SK-N-SH treated with all-trans-retinoic acid at 6 μM for 48 hours (cell line): Measurements from ENCODE around the gene UBTD1.

ENCODE experiments used
- ATAC-seq: fragments of 200-7000 bp; cut with Tn5 transposase; 3 replicates; pipeline ENCODE4 v1.9.1; 2020; ENCODE audit warnings: mild to moderate bottlenecking, moderate library complexity
- ARNTL ChIP-seq: fragments of 450-650 bp; formaldehyde crosslinking; IDR thresholded peaks from 2 replicates; pipeline ENCODE4 v1.5.0; 2020; ENCODE audit warnings: low read depth, mild to moderate bottlenecking, moderate library complexity, borderline replicate concordance
- BACH2 ChIP-seq: fragments of 250-450 bp; sonication (Bioruptor Pico); IDR thresholded peaks from 2 replicates; pipeline ENCODE4 v1.9.0; 2021; ENCODE audit warnings: mild to moderate bottlenecking, borderline replicate concordance
- CREB5 ChIP-seq: fragments of 250-450 bp; sonication (Bioruptor Pico); IDR thresholded peaks from 2 replicates; pipeline ENCODE4 v1.5.1; 2020; ENCODE audit warnings: low read depth, mild to moderate bottlenecking, moderate library complexity
- CSDC2 ChIP-seq: fragments of 250-450 bp; sonication (Bioruptor Pico); IDR thresholded peaks from 2 replicates; pipeline ENCODE4 v1.5.0; 2020; ENCODE audit warnings: mild to moderate bottlenecking, moderate library complexity
- CSRNP3 ChIP-seq: fragments of 250-450 bp; sonication (Bioruptor Pico); IDR thresholded peaks from 2 replicates; pipeline ENCODE4 v1.5.1; 2021; ENCODE audit warnings: mild to moderate bottlenecking, moderate library complexity
- ESRRG ChIP-seq: fragments of 250-450 bp; sonication (Bioruptor Pico); IDR thresholded peaks from 2 replicates; pipeline ENCODE4 v1.6.1; 2021; ENCODE audit warnings: mild to moderate bottlenecking
- GLIS3 ChIP-seq: fragments of 250-450 bp; sonication (Bioruptor Pico); IDR thresholded peaks from 2 replicates; pipeline ENCODE4 v1.5.0; 2020; ENCODE audit warnings: mild to moderate bottlenecking, moderate library complexity
- OSR1 ChIP-seq: fragments of 250-450 bp; sonication (Bioruptor Pico); IDR thresholded peaks from 2 replicates; pipeline ENCODE4 v1.8.0; 2022; ENCODE audit warnings: moderate library complexity, mild to moderate bottlenecking, inconsistent platforms
- PATZ1 ChIP-seq: fragments of 250-450 bp; sonication (Bioruptor Pico); IDR thresholded peaks from 2 replicates; pipeline ENCODE4 v1.8.0; 2020; ENCODE audit warnings: mild to moderate bottlenecking, moderate library complexity, borderline replicate concordance
- POU6F1 ChIP-seq: fragments of 250-450 bp; sonication (Bioruptor Pico); IDR thresholded peaks from 2 replicates; pipeline ENCODE4 v1.8.0; 2021; ENCODE audit warnings: low read depth, mild to moderate bottlenecking, moderate library complexity, borderline replicate concordance
- PPARA ChIP-seq: fragments of 250-450 bp; sonication (Bioruptor Pico); IDR thresholded peaks from 2 replicates; pipeline ENCODE4 v1.5.0; 2020; ENCODE audit warnings: mild to moderate bottlenecking, borderline replicate concordance
- RARB ChIP-seq: fragments of 250-450 bp; sonication (Bioruptor Pico); IDR thresholded peaks from 2 replicates; pipeline ENCODE4 v1.8.0; 2021; ENCODE audit warnings: mild to moderate bottlenecking, moderate library complexity
- SNAI2 ChIP-seq: fragments of 250-450 bp; sonication (Bioruptor Pico); IDR thresholded peaks from 2 replicates; pipeline ENCODE4 v1.5.0; 2020; ENCODE audit warnings: mild to moderate bottlenecking, moderate library complexity
- TCF4 ChIP-seq: fragments of 250-450 bp; sonication (Bioruptor Pico); IDR thresholded peaks from 2 replicates; pipeline ENCODE4 v1.8.0; 2021; ENCODE audit warnings: mild to moderate bottlenecking, moderate library complexity, borderline replicate concordance
- TOX ChIP-seq: fragments of 250-450 bp; sonication (Bioruptor Pico); IDR thresholded peaks from 2 replicates; pipeline ENCODE4 v1.8.0; 2021; ENCODE audit warnings: mild to moderate bottlenecking, moderate library complexity, borderline replicate concordance
- TSHZ2 ChIP-seq: fragments of 250-450 bp; sonication (Bioruptor Pico); IDR thresholded peaks from 2 replicates; pipeline ENCODE4 v1.5.0; 2020; ENCODE audit warnings: mild to moderate bottlenecking, moderate library complexity
- ZC3H10 ChIP-seq: fragments of 250-450 bp; sonication (Bioruptor Pico); IDR thresholded peaks from 2 replicates; pipeline ENCODE4 v1.5.1; 2021; ENCODE audit warnings: mild to moderate bottlenecking, moderate library complexity
- ZFP3 ChIP-seq: fragments of 250-450 bp; sonication (Bioruptor Pico); IDR thresholded peaks from 2 replicates; pipeline ENCODE4 v1.5.0; 2020; ENCODE audit warnings: mild to moderate bottlenecking, moderate library complexity
- ZFP30 ChIP-seq: fragments of 450-650 bp; formaldehyde crosslinking; IDR thresholded peaks from 2 replicates; pipeline ENCODE4 v1.5.0; 2022; ENCODE audit warnings: mild to moderate bottlenecking, moderate library complexity
- ZNF70 ChIP-seq: fragments of 450-650 bp; formaldehyde crosslinking; IDR thresholded peaks from 2 replicates; pipeline ENCODE4 v1.5.0; 2020; ENCODE audit warnings: mild to moderate bottlenecking, moderate library complexity
- ZNF8 ChIP-seq: fragments of 450-650 bp; formaldehyde crosslinking; IDR thresholded peaks from 2 replicates; pipeline ENCODE4 v1.5.0; 2020; ENCODE audit warnings: mild to moderate bottlenecking, moderate library complexity

The UBTD1 gene

GRCh38 chr10:97600616-97601015 is 101.9 kb downstream of the UBTD1 start:
- ATAC-seq: no peak
- TF ChIP-seq GLIS3 (CRISPR knock-in tag) (no peak), ZNF70 (no peak), RARB (no peak), ZC3H10 (CRISPR knock-in tag) (no peak), ZFP3 (CRISPR knock-in tag) (no peak), OSR1 (CRISPR knock-in tag) (no peak), ZNF8 (CRISPR knock-in tag) (no peak), ESRRG (CRISPR knock-in tag) (no peak), PPARA (CRISPR knock-in tag) (no peak), ARNTL (CRISPR knock-in tag) (no peak), BACH2 (CRISPR knock-in tag) (no peak), TOX (CRISPR knock-in tag) (no peak), TCF4 (CRISPR knock-in tag) (no peak), SNAI2 (CRISPR knock-in tag) (no peak)

GRCh38 chr10:97601268-97602215 is 102.8 kb downstream of the UBTD1 start:
- ATAC-seq: no peak
- no peak for TF ChIP-seq BACH2 (CRISPR knock-in tag)
- TF ChIP-seq RARB: no peak
- TF ChIP-seq POU6F1 (CRISPR knock-in tag): no peak
- TF ChIP-seq OSR1 (CRISPR knock-in tag): no peak
- no peak for TF ChIP-seq CSDC2 (CRISPR knock-in tag)
- TF ChIP-seq TSHZ2 (CRISPR knock-in tag): no peak
- TF ChIP-seq ZFP30 (CRISPR knock-in tag): no peak
- TF ChIP-seq GLIS3 (CRISPR knock-in tag): no peak
- TF ChIP-seq PATZ1 (CRISPR knock-in tag): no peak
- TF ChIP-seq ZNF8 (CRISPR knock-in tag): no peak
- no peak for TF ChIP-seq ARNTL (CRISPR knock-in tag)
- TF ChIP-seq SNAI2 (CRISPR knock-in tag): no peak
- TF ChIP-seq CREB5 (CRISPR knock-in tag): no peak
- no peak for TF ChIP-seq PPARA (CRISPR knock-in tag)
- TF ChIP-seq ESRRG (CRISPR knock-in tag): no peak
- TF ChIP-seq CSRNP3 (CRISPR knock-in tag): no peak
